GM13976 (cell line): ENCODE data around the gene ZCCHC17.

Experiments used
- DNase-seq: peaks from one replicate; pipeline ENCODE4 v3.0.0; 2012; ENCODE audit warnings: low spot score
- CTCF ChIP-seq: IDR thresholded peaks from 2 replicates; pipeline ENCODE4 v1.5.1; 2012; ENCODE audit warnings: borderline replicate concordance, mild to moderate bottlenecking; ENCODE audit not compliant: insufficient read depth; ENCODE audit errors: extremely low read depth, missing control alignments, control extremely low read depth
- in situ Hi-C: fragments of 300-500 bp; cut with MboI; formaldehyde crosslinking; loops from one replicate; pipeline ENCODE4 v1.12.0; 2022; ENCODE audit warnings: low sequenced_read_pairs, mixed read lengths, inconsistent platforms; ENCODE audit not compliant: unreplicated experiment

ZCCHC17 gene

GRCh38 chr1:31372051-31372450 is 75.2 kb downstream of the ZCCHC17 start:
- DNase-seq = no peak
- in situ Hi-C loops = no loop called here
- TF ChIP-seq CTCF = no peak

DNA sequence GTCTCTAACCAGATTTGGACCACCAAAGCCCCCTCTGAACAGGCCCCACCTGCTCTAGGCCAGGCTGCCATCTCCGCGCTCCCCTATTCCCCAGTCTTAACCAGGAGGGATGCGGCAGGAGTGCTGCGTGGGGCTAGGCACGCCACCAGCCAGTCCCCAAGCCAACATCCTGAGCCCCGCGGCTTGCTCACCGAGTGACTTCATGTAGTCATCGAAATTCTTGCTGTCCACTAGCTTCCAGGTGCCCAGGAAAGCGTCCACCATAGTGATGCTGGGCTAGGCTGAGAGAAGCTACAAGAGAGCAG is 75.9 kb downstream of the ZCCHC17 start:
- in situ Hi-C loops = no loop called here
- no peak for DNase-seq
- TF ChIP-seq CTCF = no peak

- in situ Hi-C loops = no loop called here
- peak; percentile 73 for DNase-seq
- no peak for TF ChIP-seq CTCF
Measured at GRCh38 chr1:31373056-31373896, 76.4 kb downstream of the ZCCHC17 start, which contains the start of gene FABP3. Gene FABP3 (minus strand): TSS chr1:31373076. CDS start chr1:31373014, 62 bp downstream.

- in situ Hi-C loops = no loop called here
- DNase-seq = no peak
- no peak for TF ChIP-seq CTCF
Measured at GRCh38 chr1:31373897-31374486, 77.2 kb downstream of the ZCCHC17 start.

DNA sequence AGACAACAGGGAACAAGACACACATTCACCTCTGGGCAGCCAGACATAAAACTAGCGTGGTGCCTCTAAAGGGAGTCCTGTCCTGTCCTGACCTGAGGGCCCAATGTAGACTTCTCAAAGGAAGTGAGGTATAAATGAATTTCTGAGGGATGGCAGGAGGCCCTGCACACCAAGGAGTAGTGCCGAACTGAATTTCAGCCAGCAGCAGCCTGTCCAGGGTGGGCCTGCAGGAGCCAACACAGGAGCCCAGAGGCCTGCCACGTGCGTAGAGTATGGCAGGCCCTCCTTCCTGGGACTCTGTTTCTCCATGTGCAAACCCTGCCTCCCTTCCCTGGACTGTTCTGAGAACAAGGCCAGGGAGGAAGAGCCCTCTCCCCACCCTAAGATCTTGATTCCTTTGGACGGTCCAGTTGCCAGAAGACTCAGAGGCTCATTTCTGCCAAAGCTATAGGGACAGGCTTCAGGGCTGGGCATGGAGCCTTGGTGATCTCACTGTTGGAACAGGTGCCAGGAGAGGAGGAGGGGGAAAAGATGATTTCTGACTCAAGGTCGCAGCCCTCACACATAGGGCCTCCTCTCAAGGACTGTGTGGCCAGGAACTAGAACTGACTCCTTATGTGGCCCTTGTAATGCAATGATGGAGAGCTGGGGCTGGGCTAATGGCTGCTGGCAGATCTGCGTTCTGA is 77.8 kb downstream of the ZCCHC17 start:
- in situ Hi-C loops = no loop called here
- no peak for TF ChIP-seq CTCF
- no peak for DNase-seq

GRCh38 chr1:31376375-31377134 is 79.7 kb downstream of the ZCCHC17 start:
- in situ Hi-C loops = no loop called here
- TF ChIP-seq CTCF = no peak
- no peak for DNase-seq
